SK-N-SH (cell line): Measurements from ENCODE around the gene HOXB9. TPM values are rescaled to one million over a fixed set of nuclear protein-coding genes. Genes with fewer than 3 reads are reported as not detected.

Experiments
- CTCF ChIA-PET: fragments of 300-600, 350-600 bp; formaldehyde crosslinking; extraction: SDS; loops from one replicate; lab custom pipeline; 2021; lab: Yijun Ruan, JAX
- POLR2A ChIA-PET: fragments of 350-600 bp; sonication (Branson Sonifier 250); formaldehyde crosslinking; extraction: SDS; loops from one replicate; lab custom pipeline; 2020; ENCODE audit warnings: antibody characterized with exemption, inconsistent platforms; lab: Yijun Ruan, JAX
- DNase-seq: peaks from one replicate; pipeline ENCODE4 v3.0.0; 2012
- H2AFZ ChIP-seq: fragments of 200-600 bp; sonication (generic); 2 replicates; pipeline ENCODE4 v1.8.1; 2016; ENCODE audit warnings: antibody characterized with exemption, mild to moderate bottlenecking, low read depth
- H3F3A ChIP-seq: fragments of 200-600 bp; sonication (generic); replicated peaks from 2 replicates; pipeline ENCODE3; 2016; ENCODE audit warnings: antibody characterized with exemption, mild to moderate bottlenecking; ENCODE audit not compliant: insufficient read depth
- H3K27ac ChIP-seq, 2 experiments: fragments of 200-500 bp in 1 of 2; fragments of 200-600 bp in 1 of 2; sonication (Bioruptor generic) in 1 of 2; sonication (generic), shearing (Covaris generic) in 1 of 2; 2 replicates each; pipeline versions ENCODE4 v1.5.1 to v1.6.1; 2014 to 2016; ENCODE audit warnings: low read depth in 2 of 2, inconsistent platforms in 1 of 2, low read length in 1 of 2, mild to moderate bottlenecking in 1 of 2, mixed read lengths in 1 of 2
- H3K27me3 ChIP-seq: fragments of 200-600 bp; sonication (generic), shearing (Covaris generic); 2 replicates; pipeline ENCODE4 v1.6.1; 2016; ENCODE audit warnings: mixed run types; ENCODE audit not compliant: insufficient read depth
- H3K36me3 ChIP-seq, 2 experiments: fragments of 200-500 bp in 1 of 2; fragments of 200-600 bp in 1 of 2; sonication (Bioruptor generic) in 1 of 2; sonication (generic) in 1 of 2; replicated peaks in 1 of 2; 2 replicates each; pipeline versions ENCODE3 to v1.5.1; 2014 to 2016; ENCODE audit warnings: low read length in 1 of 2, mild to moderate bottlenecking in 1 of 2; ENCODE audit not compliant: insufficient read depth in 2 of 2, control insufficient read depth in 1 of 2
- H3K4me1 ChIP-seq, 2 experiments: fragments of 200-500 bp in 1 of 2; fragments of 200-600 bp in 1 of 2; sonication (Bioruptor generic) in 1 of 2; sonication (generic), shearing (Covaris generic) in 1 of 2; 2 replicates each; pipeline versions ENCODE4 v1.5.1 to v1.6.1; 2014 to 2016; ENCODE audit warnings: low read depth in 1 of 2, low read length in 1 of 2, mixed run types in 1 of 2; ENCODE audit not compliant: insufficient read depth in 2 of 2, control insufficient read depth in 1 of 2
- H3K4me2 ChIP-seq: fragments of 200-600 bp; sonication (generic), shearing (Covaris generic); 2 replicates; pipeline ENCODE4 v1.6.1; 2017; ENCODE audit warnings: mixed run types
- H3K4me3 ChIP-seq, 2 experiments: fragments of 200-500 bp in 1 of 2; fragments of 200-600 bp in 1 of 2; sonication (Bioruptor generic) in 1 of 2; sonication (generic), shearing (Covaris generic) in 1 of 2; 2 replicates each; pipeline versions ENCODE4 v1.5.1 to v1.8.1; 2014 to 2016; ENCODE audit warnings: low read depth in 2 of 2, inconsistent platforms in 1 of 2, low read length in 1 of 2, mild to moderate bottlenecking in 1 of 2, mixed read lengths in 1 of 2, moderate library complexity in 1 of 2
- H3K79me2 ChIP-seq: fragments of 200-600 bp; sonication (generic); 2 replicates; pipeline ENCODE4 v1.8.1; 2017; ENCODE audit warnings: mild to moderate bottlenecking; ENCODE audit not compliant: insufficient read depth
- H3K9ac ChIP-seq: fragments of 200-600 bp; sonication (generic); 2 replicates; pipeline ENCODE4 v1.6.1; 2017; ENCODE audit warnings: mixed run types
- H3K9me2 ChIP-seq: fragments of 200-600 bp; sonication (generic); 2 replicates; pipeline ENCODE4 v1.6.1; 2017; ENCODE audit warnings: mixed run types
- H3K9me3 ChIP-seq: fragments of 200-600 bp; sonication (generic); 2 replicates; pipeline ENCODE4 v1.6.1; 2017; ENCODE audit warnings: mixed run types, mild to moderate bottlenecking, moderate library complexity
- H4K20me1 ChIP-seq: fragments of 200-600 bp; sonication (generic); 2 replicates; pipeline ENCODE4 v1.6.1; 2017; ENCODE audit warnings: mild to moderate bottlenecking, mixed run types; ENCODE audit not compliant: insufficient read depth
- CHD2 ChIP-seq: fragments of 150-350 bp; IDR thresholded peaks from 2 replicates; pipeline ENCODE4 v1.6.1; 2018; ENCODE audit warnings: low read length; ENCODE audit not compliant: partially characterized antibody
- EP300 ChIP-seq, 2 experiments: IDR thresholded peaks; 2 replicates each; pipeline versions ENCODE4 v1.4.0 to v1.6.1; 2012; ENCODE audit warnings: borderline replicate concordance in 1 of 2, low read depth in 1 of 2, low read length in 1 of 2
- FOSL2 ChIP-seq: IDR thresholded peaks from 2 replicates; pipeline ENCODE4 v1.4.0; 2012; ENCODE audit warnings: low read depth, mild to moderate bottlenecking, moderate library complexity, borderline replicate concordance
- FOXJ3 ChIP-seq: sonication (generic); formaldehyde crosslinking; IDR thresholded peaks from 2 replicates; pipeline ENCODE4 v1.5.1; 2020; ENCODE audit warnings: mild to moderate bottlenecking, missing genetic modification reagents
- GATA2 ChIP-seq: sonication (generic); formaldehyde crosslinking; IDR thresholded peaks from 2 replicates; pipeline ENCODE4 v1.5.0; 2020; ENCODE audit warnings: mild to moderate bottlenecking, missing genetic modification reagents
- MAX ChIP-seq: IDR thresholded peaks from 2 replicates; pipeline ENCODE4 v1.4.0; 2012; ENCODE audit warnings: low read depth
- MXI1 ChIP-seq: IDR thresholded peaks from 2 replicates; pipeline ENCODE4 v1.6.1; 2012; ENCODE audit warnings: mild to moderate bottlenecking, low read depth, low read length, improper control_type of control experiment
- NFIC ChIP-seq: IDR thresholded peaks from 2 replicates; pipeline ENCODE4 v1.4.0; 2012; ENCODE audit warnings: borderline replicate concordance
- NRF1 ChIP-seq: IDR thresholded peaks from 2 replicates; pipeline ENCODE4 v1.6.1; 2012; ENCODE audit warnings: low read depth, mild to moderate bottlenecking, low read length
- RFX5 ChIP-seq: IDR thresholded peaks from 2 replicates; pipeline ENCODE4 v1.6.1; 2012; ENCODE audit warnings: mild to moderate bottlenecking, improper control_type of control experiment, low read length
- RXRA ChIP-seq: IDR thresholded peaks from 2 replicates; pipeline ENCODE4 v1.4.0; 2012; ENCODE audit warnings: low read depth, mild to moderate bottlenecking, borderline replicate concordance
- SIN3A ChIP-seq: IDR thresholded peaks from 2 replicates; pipeline ENCODE4 v1.6.1; 2012; ENCODE audit warnings: low read depth, mild to moderate bottlenecking, low read length, moderate library complexity, borderline replicate concordance
- USF2 ChIP-seq: fragments of 150-350 bp; IDR thresholded peaks from 2 replicates; pipeline ENCODE4 v1.6.1; 2017; ENCODE audit warnings: antibody characterized with exemption, low read length, low read depth, borderline replicate concordance
- YY1 ChIP-seq: IDR thresholded peaks from 2 replicates; pipeline ENCODE4 v1.4.0; 2012; ENCODE audit warnings: low read depth, mild to moderate bottlenecking
- ZBTB33 ChIP-seq: IDR thresholded peaks from 2 replicates; pipeline ENCODE4 v1.4.0; 2012; ENCODE audit warnings: low read depth, borderline replicate concordance
- WGBS: methylation state at CpG from one replicate; pipeline ENCODE4 v1.1.6; 2017; ENCODE audit warnings: low lambda C conversion rate; 5-methylcytosine and 5-hydroxymethylcytosine counted together
- polyA plus RNA-seq, 3 experiments: library from polyadenylated mRNA; depleted of rRNA; stranded (reverse); fragments of >200 nt; gene quantifications; 2 replicates each; pipeline ENCODE4 v1.2.3, GENCODE V29; 2012
- TF ChIP-seq, protein P1 (sequence below): fragments of 150-350 bp; IDR thresholded peaks from 2 replicates; pipeline ENCODE4 v1.6.1; 2016; ENCODE audit warnings: mild to moderate bottlenecking, low read depth, low read length

Gene HOXB9
- polyA plus RNA-seq, 1 of the 3 experiments (the other 2 are of a cell fraction) = not detected

GRCh38 chr17:48644910-48645557, 18.9 kb upstream of the HOXB9 start:
- Histone ChIP-seq H3K79me2 (no peaks in the 10 kb centered on the region), H3K9me3 (no peaks in the 10 kb centered on the region), H3F3A (no peaks in the 10 kb centered on the region), H3K9ac (no peak overlapping the region), H3K27me3 (peaks cover 97% of the 10 kb centered on the region), H3K4me2 (no peak overlapping the region), H4K20me1 (no peaks in the 10 kb centered on the region), H3K9me2 (no peaks in the 10 kb centered on the region), H3K4me1 (no peaks in the 10 kb centered on the region), H3K27ac (no peak overlapping the region), H3K36me3 (no peaks in the 10 kb centered on the region), H3K4me3 (no peak overlapping the region), H2AFZ (no peak overlapping the region)
- CTCF ChIA-PET = interaction anchor here (1.1 to 2.3 kb wide), 3 partner anchors 9 to 234 kb away, joined by 3 to 11 read pairs (median 4); no protein-coding TSS in a partner anchor
- peak; percentile 17 for DNase-seq
- POLR2A ChIA-PET = no interaction called here
- WGBS = 6% methylated on average over 6 of the region's 6 CpGs
- TF ChIP-seq MAX (no peak), RXRA (no peak), MXI1 (no peak), YY1 (no peak), FOXJ3 (CRISPR knock-in tag) (no peak), USF2 (no peak), SIN3A (no peak), NRF1 (no peak), NFIC (no peak), FOSL2 (no peak), CHD2 (no peak), GATA2 (CRISPR knock-in tag) (no peak)

GRCh38 chr17:48644159-48644558, 18.0 kb upstream of the HOXB9 start:
- no peak overlapping the region for H3K9ac ChIP-seq
- TF ChIP-seq FOXJ3 (CRISPR knock-in tag) (no peak), RFX5 (no peak), ZBTB33 (no peak), EP300 (IDR thresholded peaks at IDR 0.05; ENCODE audit: borderline replicate concordance in 1 of 2, low read depth in 1 of 2, low read length in 1 of 2) (no peak)
- TF ChIP-seq, protein P1, sequence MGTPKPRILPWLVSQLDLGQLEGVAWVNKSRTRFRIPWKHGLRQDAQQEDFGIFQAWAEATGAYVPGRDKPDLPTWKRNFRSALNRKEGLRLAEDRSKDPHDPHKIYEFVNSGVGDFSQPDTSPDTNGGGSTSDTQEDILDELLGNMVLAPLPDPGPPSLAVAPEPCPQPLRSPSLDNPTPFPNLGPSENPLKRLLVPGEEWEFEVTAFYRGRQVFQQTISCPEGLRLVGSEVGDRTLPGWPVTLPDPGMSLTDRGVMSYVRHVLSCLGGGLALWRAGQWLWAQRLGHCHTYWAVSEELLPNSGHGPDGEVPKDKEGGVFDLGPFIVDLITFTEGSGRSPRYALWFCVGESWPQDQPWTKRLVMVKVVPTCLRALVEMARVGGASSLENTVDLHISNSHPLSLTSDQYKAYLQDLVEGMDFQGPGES = no peak
- no peaks in the 10 kb centered on the region for H3K36me3 ChIP-seq
- no peak overlapping the region for H3K4me2 ChIP-seq
- peak; percentile 9 for DNase-seq
- ChIA-PET CTCF (interaction anchor here (2.3 kb wide), 1 partner anchor 8 kb away, joined by 11 read pairs; no protein-coding TSS in a partner anchor), POLR2A (no interaction called here)
- H3K27ac ChIP-seq = no peak overlapping the region
- no peaks in the 10 kb centered on the region for H3F3A ChIP-seq
- H4K20me1 ChIP-seq = no peaks in the 10 kb centered on the region
- no peaks in the 10 kb centered on the region for H3K4me1 ChIP-seq
- no peak overlapping the region for H2AFZ ChIP-seq
- peaks cover 100% of the 10 kb centered on the region for H3K27me3 ChIP-seq
- H3K79me2 ChIP-seq = no peaks in the 10 kb centered on the region
- H3K4me3 ChIP-seq = no peak overlapping the region
- H3K9me2 ChIP-seq = no peaks in the 10 kb centered on the region
- no peaks in the 10 kb centered on the region for H3K9me3 ChIP-seq
- WGBS = 6% methylated on average over 1 of the region's 1 CpG
